Measurements from ENCODE around the gene OR1B1. TPM values are rescaled to one million over a fixed set of nuclear protein-coding genes. Genes with fewer than 3 reads are reported as not detected.

Gene OR1B1
- total RNA-seq, 1 donor from 2014 or later = not detected

GRCh38 chr9:122580360-122580759 lies 77.1 kb downstream of the OR1B1 start:
- H3K4me3 ChIP-seq (ENCODE audit: low read depth, low read length) = no peak overlapping the region
- no peaks in the 10 kb centered on the region for H3K36me3 ChIP-seq (ENCODE audit: control insufficient read depth, insufficient read depth, low read length)
- TF ChIP-seq CTCF (IDR thresholded peaks at IDR 0.05; ENCODE audit: insufficient read depth, low read length, severe bottlenecking) = no peak
- H3K27me3 ChIP-seq (ENCODE audit: control insufficient read depth, insufficient read depth, low read length) = no peaks in the 10 kb centered on the region
- peak; percentile 55 for DNase-seq (ENCODE audit: low read depth)
- FAIRE-seq = no peak

GRCh38 chr9:122579874-122580273 lies 77.6 kb downstream of the OR1B1 start:
- DNase-seq (ENCODE audit: low read depth) = no peak

More at GRCh38 chr9:122579874-122580273, 77.6 kb downstream of the OR1B1 start:
- no peaks in the 10 kb centered on the region for H3K27me3 ChIP-seq (ENCODE audit: control insufficient read depth, insufficient read depth, low read length)
- no peaks in the 10 kb centered on the region for H3K36me3 ChIP-seq (ENCODE audit: control insufficient read depth, insufficient read depth, low read length)
- no peak for TF ChIP-seq CTCF (IDR thresholded peaks at IDR 0.05; ENCODE audit: insufficient read depth, low read length, severe bottlenecking)
- H3K4me3 ChIP-seq (ENCODE audit: low read depth, low read length) = no peak overlapping the region
- FAIRE-seq = no peak

Other genes with a start within 250 kb of the OR1B1 start
- not detected in 2 replicates for gene OR1J1, start 179.7 kb downstream of the OR1B1 start, total RNA-seq
- gene OR1J2, start 146.8 kb downstream of the OR1B1 start, total RNA-seq = not detected in 2 replicates
- gene OR1J4, start 138.5 kb downstream of the OR1B1 start, total RNA-seq = not detected in 2 replicates
- not detected in 2 replicates for gene OR1N1, start 130.3 kb downstream of the OR1B1 start, total RNA-seq
- gene OR1N2, start 104.5 kb downstream of the OR1B1 start, total RNA-seq = not detected in 2 replicates
- not detected in 2 replicates for gene OR1L8, start 74.2 kb downstream of the OR1B1 start, total RNA-seq
- gene OR1Q1, start 42.9 kb downstream of the OR1B1 start, total RNA-seq = not detected in 2 replicates
- gene OR1L1, start 4.1 kb upstream of the OR1B1 start, total RNA-seq = not detected in 2 replicates
- not detected in 2 replicates for gene OR1L3, start 17.5 kb upstream of the OR1B1 start, total RNA-seq
- not detected in 2 replicates for gene OR1L4, start 66.4 kb upstream of the OR1B1 start, total RNA-seq
- not detected in 2 replicates for gene OR1L6, start 84.7 kb upstream of the OR1B1 start, total RNA-seq
- gene OR5C1, start 131.3 kb upstream of the OR1B1 start, total RNA-seq = not detected in 2 replicates
- gene OR1K1, start 142.5 kb upstream of the OR1B1 start, total RNA-seq = not detected in 2 replicates
- 31.4 and 31.6 TPM in 2 replicates for gene PDCL, start 171.0 kb upstream of the OR1B1 start, total RNA-seq
- 43.2 and 63.6 TPM in 2 replicates for gene RC3H2, start 247.7 kb upstream of the OR1B1 start, total RNA-seq